OCI-LY7 (cell line): ENCODE results near the gene OR6Q1. TPM values are rescaled to one million over a fixed set of nuclear protein-coding genes. Genes with fewer than 3 reads are reported as not detected.

ENCODE experiments used
- BruUV-seq: library from RNA; stranded (reverse); fragments of 400-500 nt; replicated peaks from 2 replicates; lab custom pipeline; 2021; lab: Mats Ljungman, UMichigan
- CTCF ChIA-PET: fragments of 300-600 bp; sonication (Branson Sonifier 250); formaldehyde crosslinking; loops from one replicate; lab custom pipeline; 2022; ENCODE audit warnings: antibody characterized with exemption; ENCODE audit not compliant: unreplicated experiment; lab: Charles Lee
- POLR2A ChIA-PET: fragments of 300-600 bp; sonication (Branson Sonifier 250); formaldehyde crosslinking; loops from one replicate; lab custom pipeline; 2022; ENCODE audit warnings: antibody characterized with exemption; lab: Charles Lee
- DNase-seq: peaks from one replicate; pipeline ENCODE4 v3.0.0-alpha.2; 2015; ENCODE audit warnings: low spot score
- H2AFZ ChIP-seq: fragments of 200-600 bp; sonication (generic), shearing (Covaris generic); 2 replicates; pipeline ENCODE4 v1.6.1; 2014; ENCODE audit warnings: mild to moderate bottlenecking, antibody characterized with exemption, low read length, moderate library complexity
- H3K27ac ChIP-seq: fragments of 200-600 bp; sonication (generic); 2 replicates; pipeline ENCODE4 v1.5.1; 2014; ENCODE audit warnings: mixed run types, low read depth, mild to moderate bottlenecking, moderate library complexity, low read length, inconsistent platforms; ENCODE audit not compliant: poor library complexity, severe bottlenecking
- H3K36me3 ChIP-seq: fragments of 200-600 bp; sonication (generic); 2 replicates; pipeline ENCODE4 v1.6.1; 2014; ENCODE audit warnings: mild to moderate bottlenecking, antibody characterized with exemption, low read length, moderate library complexity, mixed read lengths; ENCODE audit not compliant: insufficient read depth
- H3K4me1 ChIP-seq: fragments of 200-600 bp; sonication (generic); 2 replicates; pipeline ENCODE4 v1.5.1; 2014; ENCODE audit warnings: mild to moderate bottlenecking, low read length; ENCODE audit not compliant: insufficient read depth, poor library complexity, severe bottlenecking
- H3K4me2 ChIP-seq: fragments of 200-600 bp; sonication (generic); 2 replicates; pipeline ENCODE4 v1.6.1; 2014; ENCODE audit warnings: mild to moderate bottlenecking, low read length
- H3K4me3 ChIP-seq: fragments of 200-600 bp; sonication (generic); 2 replicates; pipeline ENCODE4 v1.5.1; 2014; ENCODE audit warnings: mild to moderate bottlenecking, low read depth, low read length; ENCODE audit not compliant: poor library complexity, severe bottlenecking
- H3K79me2 ChIP-seq: fragments of 200-600 bp; sonication (generic); 2 replicates; pipeline ENCODE4 v1.6.1; 2016; ENCODE audit warnings: low read depth, mild to moderate bottlenecking, low read length, moderate library complexity, mixed read lengths; ENCODE audit not compliant: insufficient read depth
- H3K9me2 ChIP-seq: fragments of 200-600 bp; sonication (generic); 2 replicates; pipeline ENCODE4 v1.6.1; 2016; ENCODE audit warnings: mild to moderate bottlenecking, low read length, mixed read lengths; ENCODE audit not compliant: insufficient read depth
- H3K9me3 ChIP-seq: fragments of 200-600 bp; sonication (generic); 2 replicates; pipeline ENCODE4 v1.6.1; 2014; ENCODE audit warnings: mild to moderate bottlenecking, mixed run types, low read length, mixed read lengths
- H4K20me1 ChIP-seq: fragments of 200-600 bp; sonication (generic); 2 replicates; pipeline ENCODE4 v1.6.1; 2014; ENCODE audit warnings: mild to moderate bottlenecking, antibody characterized with exemption, low read length, moderate library complexity, mixed read lengths; ENCODE audit not compliant: insufficient read depth
- EZH2phosphoT487 ChIP-seq: fragments of 200-600 bp; sonication (generic); IDR thresholded peaks from 2 replicates; pipeline ENCODE4 v1.6.1; 2018; ENCODE audit warnings: low read depth, borderline replicate concordance, mild to moderate bottlenecking, mixed run types, antibody characterized with exemption, low read length, moderate library complexity, mixed read lengths
- intact Hi-C: fragments of 100-400 bp; cut with micrococcal nuclease; formaldehyde crosslinking; loops from one replicate; pipeline ENCODE4 v1.10.0; 2022; ENCODE audit not compliant: unreplicated experiment
- total RNA-seq, 2 experiments: library from RNA; depleted of rRNA in 1 of 2; stranded (reverse); fragments of >200 nt in 1 of 2; shearing (Covaris generic) in 1 of 2; gene quantifications; 2 replicates each; pipeline ENCODE4 v1.2.3, GENCODE V29; 2014 to 2022
- TF ChIP-seq, protein P1 (sequence below): fragments of 200-600 bp; sonication (generic); conservative IDR thresholded peaks from 2 replicates; pipeline ENCODE4 v1.5.1; 2014; ENCODE audit warnings: mild to moderate bottlenecking, antibody characterized with exemption, low read length, moderate library complexity, mixed read lengths

OR6Q1 gene
- total RNA-seq, 2 experiments from 2014 or later: not detected

- no TSS peak for BruUV-seq
- Histone ChIP-seq H3K9me2 (no peaks in the 10 kb centered on the region), H3K4me2 (no peak overlapping the region), H3K27ac (no peak overlapping the region), H3K79me2 (no peaks in the 10 kb centered on the region), H3K4me3 (no peak overlapping the region), H2AFZ (no peak overlapping the region), H3K36me3 (no peaks in the 10 kb centered on the region), H3K4me1 (no peaks in the 10 kb centered on the region), H3K9me3 (no peaks in the 10 kb centered on the region), H4K20me1 (no peaks in the 10 kb centered on the region)
- TF ChIP-seq, protein P1, sequence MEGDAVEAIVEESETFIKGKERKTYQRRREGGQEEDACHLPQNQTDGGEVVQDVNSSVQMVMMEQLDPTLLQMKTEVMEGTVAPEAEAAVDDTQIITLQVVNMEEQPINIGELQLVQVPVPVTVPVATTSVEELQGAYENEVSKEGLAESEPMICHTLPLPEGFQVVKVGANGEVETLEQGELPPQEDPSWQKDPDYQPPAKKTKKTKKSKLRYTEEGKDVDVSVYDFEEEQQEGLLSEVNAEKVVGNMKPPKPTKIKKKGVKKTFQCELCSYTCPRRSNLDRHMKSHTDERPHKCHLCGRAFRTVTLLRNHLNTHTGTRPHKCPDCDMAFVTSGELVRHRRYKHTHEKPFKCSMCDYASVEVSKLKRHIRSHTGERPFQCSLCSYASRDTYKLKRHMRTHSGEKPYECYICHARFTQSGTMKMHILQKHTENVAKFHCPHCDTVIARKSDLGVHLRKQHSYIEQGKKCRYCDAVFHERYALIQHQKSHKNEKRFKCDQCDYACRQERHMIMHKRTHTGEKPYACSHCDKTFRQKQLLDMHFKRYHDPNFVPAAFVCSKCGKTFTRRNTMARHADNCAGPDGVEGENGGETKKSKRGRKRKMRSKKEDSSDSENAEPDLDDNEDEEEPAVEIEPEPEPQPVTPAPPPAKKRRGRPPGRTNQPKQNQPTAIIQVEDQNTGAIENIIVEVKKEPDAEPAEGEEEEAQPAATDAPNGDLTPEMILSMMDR: no peak
- no peak for TF ChIP-seq EZH2phosphoT487
- ChIA-PET POLR2A (interaction anchor here (0.6 kb wide), 1 partner anchor 982 kb away, joined by 3 read pairs; no protein-coding TSS in a partner anchor), CTCF (no interaction called here)
- intact Hi-C loops: no loop called here
- no peak for DNase-seq
These were observed 6.1 kb upstream of the OR6Q1 start for GRCh38 chr11:58024601-58025091.

- no TSS peak for BruUV-seq
- CTCF ChIA-PET: no interaction called here
- H3K4me2 ChIP-seq: no peak overlapping the region
- no peaks in the 10 kb centered on the region for H3K9me3 ChIP-seq
- H3K9me2 ChIP-seq: no peaks in the 10 kb centered on the region
- no peaks in the 10 kb centered on the region for H4K20me1 ChIP-seq
- POLR2A ChIA-PET: no interaction called here
- H3K4me3 ChIP-seq: no peak overlapping the region
- no peaks in the 10 kb centered on the region for H3K36me3 ChIP-seq
- no peaks in the 10 kb centered on the region for H3K4me1 ChIP-seq
- intact Hi-C loops: no loop called here
- DNase-seq: no peak
- no peak overlapping the region for H3K27ac ChIP-seq
- no peaks in the 10 kb centered on the region for H3K79me2 ChIP-seq
- TF ChIP-seq, protein P1: no peak
- no peak for TF ChIP-seq EZH2phosphoT487
- H2AFZ ChIP-seq: no peak overlapping the region
These were observed 3.4 kb upstream of the OR6Q1 start for GRCh38 chr11:58027341-58027740.

- H4K20me1 ChIP-seq: no peaks in the 10 kb centered on the region
- no peaks in the 10 kb centered on the region for H3K9me3 ChIP-seq
- H2AFZ ChIP-seq: no peak overlapping the region
- POLR2A ChIA-PET: no interaction called here
- intact Hi-C loops: no loop called here
- no peak overlapping the region for H3K4me2 ChIP-seq
- TF ChIP-seq EZH2phosphoT487: no peak
- TF ChIP-seq, protein P1: no peak
- H3K27ac ChIP-seq: no peak overlapping the region
- CTCF ChIA-PET: no interaction called here
- H3K36me3 ChIP-seq: no peaks in the 10 kb centered on the region
- no peak overlapping the region for H3K4me3 ChIP-seq
- DNase-seq: no peak
- H3K79me2 ChIP-seq: no peaks in the 10 kb centered on the region
- no peaks in the 10 kb centered on the region for H3K9me2 ChIP-seq
- BruUV-seq: no TSS peak
- H3K4me1 ChIP-seq: no peaks in the 10 kb centered on the region
These were observed 1.9 kb upstream of the OR6Q1 start for GRCh38 chr11:58028687-58029411.
